IMR-90 (cell line): ENCODE data around the gene HAS3. TPM values are rescaled to one million over a fixed set of nuclear protein-coding genes. Genes with fewer than 3 reads are reported as not detected.
A peak's percentile ranks its signal among the peaks of the same experiment; 100 is the strongest.

Experiments
- ATAC-seq: fragments of 200-7000 bp; cut with Tn5 transposase; 2 replicates; pipeline ENCODE4 v1.9.1; 2020; ENCODE audit warnings: low read depth, mild to moderate bottlenecking, moderate library complexity
- BruUV-seq: library from RNA; stranded (reverse); fragments of 400-500 nt; replicated peaks from 2 replicates; lab custom pipeline; 2021; lab: Mats Ljungman, UMichigan
- CTCF ChIA-PET: fragments of 300-600 bp; formaldehyde crosslinking; extraction: SDS; loops from one replicate; lab custom pipeline; 2021; ENCODE audit warnings: antibody characterized with exemption; lab: Yijun Ruan, JAX
- POLR2A ChIA-PET: fragments of 300-600 bp; sonication (Branson Sonifier 250); formaldehyde crosslinking; loops from one replicate; lab custom pipeline; 2022; ENCODE audit warnings: antibody characterized with exemption; ENCODE audit not compliant: unreplicated experiment; lab: Charles Lee
- DNase-seq: peaks from one replicate; pipeline ENCODE4 v3.0.0; 2013
- H2AFZ ChIP-seq: replicated peaks from 2 replicates; pipeline ENCODE3; 2013; ENCODE audit warnings: low read length, mild to moderate bottlenecking; ENCODE audit not compliant: poor library complexity
- H2AK5ac ChIP-seq: 2 replicates; pipeline ENCODE4 v1.6.1; 2013; ENCODE audit warnings: low read depth, low read length, inconsistent platforms
- H2AK9ac ChIP-seq: replicated peaks from 2 replicates; pipeline ENCODE3; 2013; ENCODE audit warnings: mild to moderate bottlenecking, low read depth, low read length, moderate library complexity; ENCODE audit not compliant: poor library complexity
- H2BK120ac ChIP-seq: 2 replicates; pipeline ENCODE4 v1.6.1; 2013; ENCODE audit warnings: low read depth, low read length, inconsistent platforms
- H2BK15ac ChIP-seq: 3 replicates; pipeline ENCODE4 v1.6.1; 2013; ENCODE audit warnings: low read depth, low read length, inconsistent platforms
- H2BK20ac ChIP-seq: 2 replicates; pipeline ENCODE4 v1.6.1; 2013; ENCODE audit warnings: low read depth, mild to moderate bottlenecking, inconsistent platforms, low read length, moderate library complexity
- H2BK5ac ChIP-seq: 2 replicates; pipeline ENCODE4 v1.6.1; 2013; ENCODE audit warnings: mild to moderate bottlenecking, low read depth, low read length, inconsistent platforms; ENCODE audit not compliant: poor library complexity, severe bottlenecking
- H3K14ac ChIP-seq: replicated peaks from 2 replicates; pipeline ENCODE4 v1.6.1; 2013; ENCODE audit warnings: low read depth, low read length, inconsistent platforms
- H3K18ac ChIP-seq: 2 replicates; pipeline ENCODE4 v1.6.1; 2013; ENCODE audit warnings: low read depth, low read length, control low read depth
- H3K23ac ChIP-seq: 2 replicates; pipeline ENCODE4 v1.6.1; 2013; ENCODE audit warnings: low read depth, low read length, inconsistent platforms
- H3K27ac ChIP-seq: 2 replicates; pipeline ENCODE4 v1.5.1; 2013; ENCODE audit warnings: mild to moderate bottlenecking, control low read depth, low read length; ENCODE audit not compliant: insufficient read depth
- H3K27me3 ChIP-seq: 2 replicates; pipeline ENCODE4 v1.6.1; 2013; ENCODE audit warnings: low read length; ENCODE audit not compliant: control insufficient read depth, insufficient read depth
- H3K36me3 ChIP-seq: 2 replicates; pipeline ENCODE4 v1.6.1; 2013; ENCODE audit warnings: low read length, mixed read lengths; ENCODE audit not compliant: control insufficient read depth, insufficient read depth
- H3K4ac ChIP-seq: 2 replicates; pipeline ENCODE4 v1.6.1; 2013; ENCODE audit warnings: low read depth, low read length, inconsistent platforms
- H3K4me1 ChIP-seq: 2 replicates; pipeline ENCODE4 v1.6.1; 2013; ENCODE audit warnings: low read length, mixed read lengths; ENCODE audit not compliant: control insufficient read depth, insufficient read depth
- H3K4me2 ChIP-seq: 2 replicates; pipeline ENCODE4 v1.6.1; 2013; ENCODE audit warnings: low read depth, mild to moderate bottlenecking, control low read depth, low read length, moderate library complexity
- H3K4me3 ChIP-seq: 2 replicates; pipeline ENCODE4 v1.5.1; 2013; ENCODE audit warnings: low read depth, mild to moderate bottlenecking, control low read depth, low read length, moderate library complexity; ENCODE audit not compliant: insufficient read depth
- H3K56ac ChIP-seq: 2 replicates; pipeline ENCODE4 v1.6.1; 2013; ENCODE audit warnings: low read length, inconsistent platforms; ENCODE audit not compliant: insufficient read depth; ENCODE audit errors: extremely low read depth
- H3K79me1 ChIP-seq, 2 experiments: 2 replicates each; pipeline ENCODE4 v1.6.1; 2013; ENCODE audit warnings: low read length in 2 of 2, inconsistent platforms in 1 of 2, low read depth in 1 of 2
- H3K9ac ChIP-seq: 2 replicates; pipeline ENCODE4 v1.6.1; 2013; ENCODE audit warnings: low read depth, low read length, control low read depth
- H3K9me1 ChIP-seq: 2 replicates; pipeline ENCODE4 v1.6.1; 2013; ENCODE audit warnings: low read length, inconsistent platforms; ENCODE audit not compliant: insufficient read depth
- H3K9me3 ChIP-seq: 2 replicates; pipeline ENCODE4 v1.6.1; 2013; ENCODE audit warnings: low read length; ENCODE audit not compliant: control insufficient read depth, insufficient read depth
- H4K20me1 ChIP-seq: 2 replicates; pipeline ENCODE4 v1.6.1; 2013; ENCODE audit warnings: low read length, inconsistent platforms; ENCODE audit not compliant: insufficient read depth
- H4K5ac ChIP-seq: 2 replicates; pipeline ENCODE4 v1.6.1; 2013; ENCODE audit warnings: mild to moderate bottlenecking, low read depth, low read length, control low read depth
- H4K8ac ChIP-seq, 2 experiments: 2 replicates each; pipeline ENCODE4 v1.6.1; 2013; ENCODE audit warnings: low read depth in 2 of 2, low read length in 2 of 2, control low read depth in 1 of 2, inconsistent platforms in 1 of 2
- H4K91ac ChIP-seq: 2 replicates; pipeline ENCODE4 v1.6.1; 2013; ENCODE audit warnings: low read depth, low read length, inconsistent platforms; ENCODE audit not compliant: insufficient read depth
- BHLHE40 ChIP-seq: fragments of 150-350 bp; IDR thresholded peaks from 2 replicates; pipeline ENCODE4 v1.6.1; 2016; ENCODE audit warnings: mild to moderate bottlenecking, low read depth, low read length
- CEBPB ChIP-seq: IDR thresholded peaks from 2 replicates; pipeline ENCODE4 v1.6.1; 2012; ENCODE audit warnings: low read depth, low read length, improper control_type of control experiment
- CHD1 ChIP-seq: IDR thresholded peaks from 2 replicates; pipeline ENCODE4 v1.6.1; 2012; ENCODE audit warnings: low read depth, low read length, improper control_type of control experiment
- FOS ChIP-seq: fragments of 150-350 bp; IDR thresholded peaks from 2 replicates; pipeline ENCODE4 v1.6.1; 2016; ENCODE audit warnings: low read depth, low read length
- MAFK ChIP-seq: IDR thresholded peaks from 2 replicates; pipeline ENCODE4 v1.6.1; 2012; ENCODE audit warnings: low read depth, low read length, improper control_type of control experiment
- MAZ ChIP-seq: IDR thresholded peaks from 2 replicates; pipeline ENCODE4 v1.6.1; 2012; ENCODE audit warnings: low read depth, mild to moderate bottlenecking, low read length, improper control_type of control experiment, moderate library complexity, borderline replicate concordance
- MXI1 ChIP-seq: IDR thresholded peaks from 2 replicates; pipeline ENCODE4 v1.6.1; 2012; ENCODE audit warnings: low read depth, mild to moderate bottlenecking, low read length, moderate library complexity, borderline replicate concordance
- NFE2L2 ChIP-seq: fragments of 150-350 bp; IDR thresholded peaks from 2 replicates; pipeline ENCODE4 v1.6.1; 2016; ENCODE audit warnings: low read depth, mild to moderate bottlenecking, low read length
- POLR2A ChIP-seq: IDR thresholded peaks from 2 replicates; pipeline ENCODE4 v1.6.1; 2012; ENCODE audit warnings: mild to moderate bottlenecking, low read depth, low read length
- RAD21 ChIP-seq: IDR thresholded peaks from 2 replicates; pipeline ENCODE4 v1.6.1; 2012; ENCODE audit warnings: low read length, improper control_type of control experiment
- RCOR1 ChIP-seq: IDR thresholded peaks from 2 replicates; pipeline ENCODE4 v1.6.1; 2012; ENCODE audit warnings: mild to moderate bottlenecking, low read length, improper control_type of control experiment; ENCODE audit not compliant: insufficient replicate concordance
- RFX5 ChIP-seq: IDR thresholded peaks from 2 replicates; pipeline ENCODE4 v1.8.0; 2012; ENCODE audit warnings: low read depth, mild to moderate bottlenecking, low read length, moderate library complexity
- SMC3 ChIP-seq: fragments of 150-350 bp; IDR thresholded peaks from 2 replicates; pipeline ENCODE4 v1.6.1; 2016; ENCODE audit warnings: low read depth, mild to moderate bottlenecking, antibody characterized with exemption, low read length, moderate library complexity
- WGBS, 2 experiments: methylation state at CpG; one replicate each; pipeline versions ENCODE4 v1.1.5 to v1.1.7; 2013; ENCODE audit warnings: missing lambda C conversion rate in 2 of 2; ENCODE audit not compliant: insufficient read length in 1 of 2; ENCODE audit errors: extremely low coverage in 2 of 2; 5-methylcytosine and 5-hydroxymethylcytosine counted together
- dilution Hi-C: fragments of 300-500 bp; cut with HindIII; formaldehyde crosslinking; loops from one replicate; pipeline ENCODE4 v1.14.3; 2018; ENCODE audit warnings: low sequenced_read_pairs; ENCODE audit not compliant: unreplicated experiment
- in situ Hi-C: fragments of 300-500 bp; cut with MboI; formaldehyde crosslinking; loops from 3 replicates; pipeline ENCODE4 v1.14.3; 2019; ENCODE audit warnings: low sequenced_read_pairs, inconsistent platforms, mixed read lengths
- intact Hi-C: fragments of 100-400 bp; cut with micrococcal nuclease; formaldehyde crosslinking; loops from 2 replicates; pipeline ENCODE4 v1.10.0; 2022
- polyA plus RNA-seq, 3 experiments: library from polyadenylated mRNA; depleted of rRNA; stranded (reverse); fragments of >200 nt; gene quantifications; 2 replicates each; pipeline ENCODE4 v1.2.3, GENCODE V29; 2012; ENCODE audit warnings: low replicate concordance in 1 of 3
- total RNA-seq: library from RNA; depleted of rRNA; stranded (reverse); fragments of >200 nt; gene quantifications from 2 replicates; pipeline ENCODE4 v1.2.3, GENCODE V29; 2012
- TF ChIP-seq, protein P1 (sequence below): fragments of 150-350 bp; IDR thresholded peaks from 2 replicates; pipeline ENCODE4 v1.6.1; 2017; ENCODE audit warnings: mild to moderate bottlenecking, antibody characterized with exemption, low read length, low read depth
- TF ChIP-seq, protein P2 (sequence below): fragments of 150-350 bp; IDR thresholded peaks from 2 replicates; pipeline ENCODE4 v1.6.1; 2016; ENCODE audit warnings: low read depth, mild to moderate bottlenecking, low read length, moderate library complexity, borderline replicate concordance

The HAS3 gene
- total and polyA plus RNA-seq, 2 of the 4 experiments (the other 2 are of a cell fraction): 0.36 to 0.97 TPM

DNA sequence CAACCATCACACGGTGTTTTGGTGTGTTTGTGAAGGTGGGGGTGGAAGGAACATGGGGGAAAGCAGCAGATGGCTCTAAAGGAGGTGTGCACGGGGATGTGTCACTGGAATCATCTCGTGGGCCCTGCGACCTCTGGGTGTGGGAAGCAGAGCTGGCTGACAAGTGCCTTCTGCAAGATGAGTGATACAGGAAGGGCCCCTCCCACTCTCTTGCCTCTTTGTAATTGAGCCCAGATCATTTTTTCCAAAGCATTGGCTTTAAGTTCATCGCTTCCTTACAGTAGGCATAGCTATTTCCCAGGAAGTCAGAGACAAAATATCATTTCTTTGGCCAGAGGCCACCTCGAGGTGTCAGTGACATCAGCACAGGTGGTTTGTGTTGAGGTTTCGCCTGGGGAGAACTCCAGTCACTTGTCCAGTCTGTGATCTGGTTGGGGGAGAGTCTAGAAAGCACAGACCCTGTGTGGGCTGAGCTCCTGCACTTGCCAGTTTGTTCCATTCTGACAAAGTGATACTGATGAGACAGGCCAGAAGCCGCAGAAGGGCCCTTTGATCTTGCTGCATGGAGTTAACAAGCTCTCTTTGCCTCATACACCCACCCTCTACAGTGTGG lies 60.9 kb downstream of the HAS3 start:
- Histone ChIP-seq H2AFZ (peak overlapping the region; percentile 46), H2BK20ac (peak overlapping the region; percentile 30; the same call in 1 of the 2 replicates), H3K4me1 (peaks cover 10% of the 10 kb centered on the region), H2AK9ac (peak overlapping the region; percentile 78), H3K18ac (peak overlapping the region; percentile 10; the same call in 1 of the 2 replicates), H3K27ac (peak overlapping the region; percentile 25), H3K9me1 (peaks cover 8% of the 10 kb centered on the region; the same call in 1 of the 2 replicates), H3K56ac (peak overlapping the region; percentile 20), H4K8ac (peak overlapping the region in 1 of 2 experiments; percentile 64; a peak in 2 of 4 replicates), H2BK120ac (peak overlapping the region; percentile 48), H2BK5ac (peak overlapping the region; percentile 64), H2BK15ac (peak overlapping the region; percentile 2; the same call in 1 of the 3 replicates), H4K20me1 (peaks cover 13% of the 10 kb centered on the region), H3K27me3 (no peaks in the 10 kb centered on the region), H3K4me3 (no peak overlapping the region), H3K4me2 (peak overlapping the region; percentile 36), H3K23ac (peak overlapping the region; percentile 27; the same call in 1 of the 2 replicates), H2AK5ac (peak overlapping the region; percentile 69), H3K9me3 (no peaks in the 10 kb centered on the region), H4K91ac (peak overlapping the region; percentile 51), H3K4ac (peak overlapping the region; percentile 55), H3K14ac (peak overlapping the region; percentile 35; the same call in 1 of the 2 replicates), H3K79me1 (peaks cover 0 to 30% of the 10 kb centered on the region in 2 experiments; a peak in 3 of 4 replicates), H3K36me3 (peaks cover 34% of the 10 kb centered on the region), H4K5ac (no peak overlapping the region), H3K9ac (no peak overlapping the region)
- intact Hi-C loops (no loop called here), in situ Hi-C loops (no loop called here), dilution Hi-C loops (no loop called here)
- ATAC-seq (peak; percentile 69), DNase-seq (peak; percentile 82)
- WGBS, 2 experiments: 0% methylated on average over 3 of the region's 8 CpGs; no CpG with 5 or more reads in 1 of the 2 experiments
- CTCF ChIA-PET: interaction anchor here (0.6 to 3.2 kb wide), 4 partner anchors 16 to 705 kb away, joined by 3 to 17 read pairs (median 3); no protein-coding TSS in a partner anchor
- POLR2A ChIA-PET: interaction anchor here (0.8 to 1.3 kb wide), 2 partner anchors 8 to 145 kb away, joined by 3 to 4 read pairs; no protein-coding TSS in a partner anchor
- BruUV-seq: no TSS peak
- TF ChIP-seq MAZ (no peak), BHLHE40 (peak; percentile 87), MAFK (no peak), FOS (0 out of 2 replicates have a peak, but pooled peaks have one; percentile 22), RFX5 (no peak), NFE2L2 (no peak), CHD1 (no peak), MXI1 (0 out of 2 replicates have a peak, but pooled peaks have one; percentile 36), CEBPB (no peak), POLR2A (no peak), SMC3 (no peak), RAD21 (no peak), RCOR1 (peak; percentile 86)
- TF ChIP-seq, protein P1, sequence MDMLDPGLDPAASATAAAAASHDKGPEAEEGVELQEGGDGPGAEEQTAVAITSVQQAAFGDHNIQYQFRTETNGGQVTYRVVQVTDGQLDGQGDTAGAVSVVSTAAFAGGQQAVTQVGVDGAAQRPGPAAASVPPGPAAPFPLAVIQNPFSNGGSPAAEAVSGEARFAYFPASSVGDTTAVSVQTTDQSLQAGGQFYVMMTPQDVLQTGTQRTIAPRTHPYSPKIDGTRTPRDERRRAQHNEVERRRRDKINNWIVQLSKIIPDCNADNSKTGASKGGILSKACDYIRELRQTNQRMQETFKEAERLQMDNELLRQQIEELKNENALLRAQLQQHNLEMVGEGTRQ: no peak
- TF ChIP-seq, protein P2, sequence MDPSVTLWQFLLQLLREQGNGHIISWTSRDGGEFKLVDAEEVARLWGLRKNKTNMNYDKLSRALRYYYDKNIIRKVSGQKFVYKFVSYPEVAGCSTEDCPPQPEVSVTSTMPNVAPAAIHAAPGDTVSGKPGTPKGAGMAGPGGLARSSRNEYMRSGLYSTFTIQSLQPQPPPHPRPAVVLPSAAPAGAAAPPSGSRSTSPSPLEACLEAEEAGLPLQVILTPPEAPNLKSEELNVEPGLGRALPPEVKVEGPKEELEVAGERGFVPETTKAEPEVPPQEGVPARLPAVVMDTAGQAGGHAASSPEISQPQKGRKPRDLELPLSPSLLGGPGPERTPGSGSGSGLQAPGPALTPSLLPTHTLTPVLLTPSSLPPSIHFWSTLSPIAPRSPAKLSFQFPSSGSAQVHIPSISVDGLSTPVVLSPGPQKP: no peak
